ENCODE measurements around the gene PARVB.

PARVB gene

DNA sequence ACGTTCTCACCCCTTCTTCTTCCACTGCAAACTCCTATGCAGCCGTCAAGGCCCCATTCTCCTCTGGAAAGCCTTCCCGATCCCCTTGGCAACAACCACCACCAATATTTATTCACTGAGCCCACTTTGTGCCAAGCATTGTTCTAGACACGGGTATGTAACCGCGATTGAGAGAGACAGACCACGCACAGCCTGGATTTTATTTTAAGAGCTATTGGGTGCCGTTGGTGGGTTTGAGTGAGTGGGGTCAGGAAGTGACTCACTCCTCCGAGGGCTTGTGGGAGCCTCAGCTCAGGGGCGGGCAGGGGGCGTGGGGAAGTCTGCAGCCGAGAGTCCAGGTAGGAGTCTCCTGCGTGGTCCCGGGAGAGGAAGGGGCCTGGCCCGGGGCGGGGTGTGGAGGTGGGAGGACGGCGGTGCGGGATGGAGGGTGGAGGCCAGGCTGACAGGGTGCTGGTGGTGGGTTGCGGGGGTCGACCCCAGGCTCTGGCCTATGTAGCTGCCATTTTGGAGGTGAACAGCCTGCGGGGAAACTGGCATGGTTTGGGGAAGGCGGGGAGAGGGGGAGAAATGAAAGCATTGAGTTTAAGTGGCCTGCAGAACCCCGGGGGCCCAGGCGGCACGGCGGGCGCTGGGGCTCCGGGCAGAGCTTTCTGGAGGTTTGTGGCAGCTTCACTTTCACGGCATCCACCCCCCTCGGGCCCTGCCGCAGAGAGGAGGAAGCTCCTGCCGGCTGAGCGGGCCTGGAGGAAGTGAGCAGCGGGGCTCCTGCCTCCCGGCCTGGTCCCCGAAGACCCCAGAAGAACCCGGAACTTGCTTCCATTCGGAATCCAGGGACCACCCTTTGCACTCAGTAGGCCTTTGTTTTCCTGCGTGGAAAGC, 157.2 kb downstream of the PARVB start:
- Histone ChIP-seq H3K4me3 (ENCODE audit: low read depth, low read length) (no peak overlapping the region), H3K27ac (ENCODE audit: extremely low read depth, low read depth, low read length) (no peak overlapping the region), H3K36me3 (ENCODE audit: control insufficient read depth in 2 of 2, insufficient read depth in 1 of 2, low read length in 2 of 2) (no peaks in the 10 kb centered on the region), H3K4me1 (ENCODE audit: control insufficient read depth, insufficient read depth, low read length) (peaks cover 10% of the 10 kb centered on the region), H3K9me3 (ENCODE audit: control insufficient read depth, insufficient read depth, low read depth, low read length) (no peaks in the 10 kb centered on the region)
- TF ChIP-seq ZNF658 (tag by site-specific recombination; IDR thresholded peaks at IDR 0.05), result no peak
- TF ChIP-seq ZNF701 (tag by site-specific recombination; IDR thresholded peaks at IDR 0.05), result no peak
- TF ChIP-seq, protein P1, sequence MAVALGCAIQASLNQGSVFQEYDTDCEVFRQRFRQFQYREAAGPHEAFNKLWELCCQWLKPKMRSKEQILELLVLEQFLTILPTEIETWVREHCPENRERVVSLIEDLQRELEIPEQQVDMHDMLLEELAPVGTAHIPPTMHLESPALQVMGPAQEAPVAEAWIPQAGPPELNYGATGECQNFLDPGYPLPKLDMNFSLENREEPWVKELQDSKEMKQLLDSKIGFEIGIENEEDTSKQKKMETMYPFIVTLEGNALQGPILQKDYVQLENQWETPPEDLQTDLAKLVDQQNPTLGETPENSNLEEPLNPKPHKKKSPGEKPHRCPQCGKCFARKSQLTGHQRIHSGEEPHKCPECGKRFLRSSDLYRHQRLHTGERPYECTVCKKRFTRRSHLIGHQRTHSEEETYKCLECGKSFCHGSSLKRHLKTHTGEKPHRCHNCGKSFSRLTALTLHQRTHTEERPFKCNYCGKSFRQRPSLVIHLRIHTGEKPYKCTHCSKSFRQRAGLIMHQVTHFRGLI (tag by site-specific recombination; IDR thresholded peaks at IDR 0.05), result no peak
- TF ChIP-seq EGR2 (tag by site-specific recombination; IDR thresholded peaks at IDR 0.05; ENCODE audit: low read depth), result peak; percentile 91
- no peak for TF ChIP-seq ZBTB8A (tag by site-specific recombination; IDR thresholded peaks at IDR 0.05)
- TF ChIP-seq ZFHX2 (tag by site-specific recombination; conservative IDR thresholded peaks at IDR 0.05), result peak; percentile 78
- TF ChIP-seq ZNF791 (tag by site-specific recombination; IDR thresholded peaks at IDR 0.05), result no peak
- TF ChIP-seq ZNF76 (tag by site-specific recombination; IDR thresholded peaks at IDR 0.05; ENCODE audit: borderline replicate concordance, low read depth), result no peak
- no peak for TF ChIP-seq ZNF610 (tag by site-specific recombination; IDR thresholded peaks at IDR 0.05; ENCODE audit: borderline replicate concordance)
- TF ChIP-seq ZFP3 (tag by site-specific recombination; IDR thresholded peaks at IDR 0.05; ENCODE audit: low read depth), result peak; percentile 92
- ChIA-PET CTCF (no interaction called here), POLR2A (no interaction called here)

DNA sequence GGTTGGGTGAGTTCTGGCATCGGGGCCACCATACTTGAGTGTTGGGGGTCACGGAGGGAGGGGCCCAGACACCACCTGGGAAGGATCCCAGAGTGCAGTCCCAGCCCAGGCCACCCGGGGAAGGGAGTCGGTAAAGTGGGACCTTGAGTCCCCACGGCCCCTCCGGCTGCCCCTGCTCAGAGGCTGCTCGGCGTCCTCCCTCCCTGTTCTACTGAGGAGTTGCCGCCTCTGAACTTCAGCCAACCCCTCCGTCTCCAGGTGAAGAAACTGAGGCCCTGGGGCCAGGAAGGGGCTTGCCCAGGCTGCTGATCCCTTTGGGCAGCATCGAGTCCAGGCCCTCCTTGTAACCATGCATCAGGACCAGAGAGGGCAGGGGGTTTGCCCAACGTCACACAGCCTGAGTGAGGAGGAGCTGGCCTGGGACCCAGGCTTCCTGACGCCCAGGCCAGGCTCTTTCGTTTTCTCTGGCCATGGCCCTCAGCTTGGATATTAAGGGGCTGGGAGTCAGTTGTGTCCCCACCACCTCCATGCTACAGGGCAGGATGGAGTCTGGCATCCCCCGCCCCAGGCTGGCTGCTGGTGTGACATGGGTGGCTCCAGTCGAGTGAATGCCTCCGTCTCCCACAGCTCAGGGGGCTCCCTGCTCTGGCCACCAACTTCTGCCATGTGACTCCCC, 157.9 kb downstream of the PARVB start:
- Histone ChIP-seq H3K27ac (ENCODE audit: extremely low read depth, low read depth, low read length) (no peak overlapping the region), H3K9me3 (ENCODE audit: control insufficient read depth, insufficient read depth, low read depth, low read length) (no peaks in the 10 kb centered on the region), H3K4me3 (ENCODE audit: low read depth, low read length) (no peak overlapping the region), H3K4me1 (ENCODE audit: control insufficient read depth, insufficient read depth, low read length) (peaks cover 10% of the 10 kb centered on the region), H3K36me3 (ENCODE audit: control insufficient read depth in 2 of 2, insufficient read depth in 1 of 2, low read length in 2 of 2) (no peaks in the 10 kb centered on the region)
- ChIA-PET CTCF (no interaction called here), POLR2A (no interaction called here)
- TF ChIP-seq ZNF768 (tag by site-specific recombination; IDR thresholded peaks at IDR 0.05), result 0 out of 2 replicates have a peak, but pooled peaks have one; percentile 62
- no peak for TF ChIP-seq ZNF560 (tag by site-specific recombination; IDR thresholded peaks at IDR 0.05; ENCODE audit: borderline replicate concordance)

DNA sequence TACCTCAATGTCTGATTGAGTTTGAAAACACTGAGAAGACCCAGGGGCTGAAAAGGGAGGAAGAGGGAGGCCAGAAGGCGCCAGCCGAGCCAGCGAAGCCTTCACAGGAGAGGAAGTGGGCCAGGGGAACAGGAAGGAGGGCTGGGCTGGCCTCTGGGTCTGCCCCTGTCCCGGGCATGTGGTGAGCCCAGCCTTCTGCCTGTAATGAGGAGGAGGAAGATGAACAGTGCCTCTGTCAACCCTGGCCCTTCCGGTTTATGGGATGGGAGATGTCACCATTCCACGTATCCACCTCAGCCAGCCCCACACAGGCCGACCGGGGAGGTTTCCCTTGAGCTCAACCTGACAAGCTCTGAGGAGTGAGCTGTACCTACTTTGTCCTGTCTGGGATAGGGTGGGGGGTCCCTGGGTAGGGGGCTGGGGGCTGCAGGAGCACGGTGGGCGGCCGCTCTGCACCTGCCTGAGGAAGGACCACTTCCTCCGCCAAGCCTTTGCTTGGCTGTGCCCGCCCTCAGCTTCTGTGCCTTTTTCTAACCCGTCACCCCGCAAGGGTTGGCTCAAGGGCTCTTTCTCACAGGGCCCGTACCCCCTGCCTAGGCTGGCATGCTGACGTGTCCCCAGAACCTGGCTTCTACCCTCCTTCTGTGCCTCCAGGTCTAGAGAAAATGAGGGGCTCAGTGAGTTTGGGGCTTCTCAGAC, 158.6 kb downstream of the PARVB start:
- Histone ChIP-seq H3K27ac (ENCODE audit: extremely low read depth, low read depth, low read length) (no peak overlapping the region), H3K36me3 (ENCODE audit: control insufficient read depth in 2 of 2, insufficient read depth in 1 of 2, low read length in 2 of 2) (no peaks in the 10 kb centered on the region), H3K4me1 (ENCODE audit: control insufficient read depth, insufficient read depth, low read length) (peaks cover 10% of the 10 kb centered on the region), H3K9me3 (ENCODE audit: control insufficient read depth, insufficient read depth, low read depth, low read length) (no peaks in the 10 kb centered on the region), H3K4me3 (ENCODE audit: low read depth, low read length) (no peak overlapping the region)
- TF ChIP-seq ZNF596 (tag by site-specific recombination; IDR thresholded peaks at IDR 0.05), result no peak
- no peak for TF ChIP-seq ZNF239 (tag by site-specific recombination; IDR thresholded peaks at IDR 0.05)
- TF ChIP-seq ZNF843 (tag by site-specific recombination; IDR thresholded peaks at IDR 0.05), result no peak
- TF ChIP-seq, protein P2, sequence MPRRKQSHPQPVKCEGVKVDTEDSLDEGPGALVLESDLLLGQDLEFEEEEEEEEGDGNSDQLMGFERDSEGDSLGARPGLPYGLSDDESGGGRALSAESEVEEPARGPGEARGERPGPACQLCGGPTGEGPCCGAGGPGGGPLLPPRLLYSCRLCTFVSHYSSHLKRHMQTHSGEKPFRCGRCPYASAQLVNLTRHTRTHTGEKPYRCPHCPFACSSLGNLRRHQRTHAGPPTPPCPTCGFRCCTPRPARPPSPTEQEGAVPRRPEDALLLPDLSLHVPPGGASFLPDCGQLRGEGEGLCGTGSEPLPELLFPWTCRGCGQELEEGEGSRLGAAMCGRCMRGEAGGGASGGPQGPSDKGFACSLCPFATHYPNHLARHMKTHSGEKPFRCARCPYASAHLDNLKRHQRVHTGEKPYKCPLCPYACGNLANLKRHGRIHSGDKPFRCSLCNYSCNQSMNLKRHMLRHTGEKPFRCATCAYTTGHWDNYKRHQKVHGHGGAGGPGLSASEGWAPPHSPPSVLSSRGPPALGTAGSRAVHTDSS (tag by site-specific recombination; IDR thresholded peaks at IDR 0.05), result no peak
- TF ChIP-seq TCF7L2 (IDR thresholded peaks at IDR 0.05; ENCODE audit: borderline replicate concordance, low read depth, low read length), result no peak
- TF ChIP-seq ZFP69B (tag by site-specific recombination; IDR thresholded peaks at IDR 0.05), result no peak
- TF ChIP-seq ZNF121 (tag by site-specific recombination; IDR thresholded peaks at IDR 0.05), result no peak
- no peak for TF ChIP-seq GFI1B (tag by site-specific recombination; IDR thresholded peaks at IDR 0.05)
- TF ChIP-seq, protein P3, sequence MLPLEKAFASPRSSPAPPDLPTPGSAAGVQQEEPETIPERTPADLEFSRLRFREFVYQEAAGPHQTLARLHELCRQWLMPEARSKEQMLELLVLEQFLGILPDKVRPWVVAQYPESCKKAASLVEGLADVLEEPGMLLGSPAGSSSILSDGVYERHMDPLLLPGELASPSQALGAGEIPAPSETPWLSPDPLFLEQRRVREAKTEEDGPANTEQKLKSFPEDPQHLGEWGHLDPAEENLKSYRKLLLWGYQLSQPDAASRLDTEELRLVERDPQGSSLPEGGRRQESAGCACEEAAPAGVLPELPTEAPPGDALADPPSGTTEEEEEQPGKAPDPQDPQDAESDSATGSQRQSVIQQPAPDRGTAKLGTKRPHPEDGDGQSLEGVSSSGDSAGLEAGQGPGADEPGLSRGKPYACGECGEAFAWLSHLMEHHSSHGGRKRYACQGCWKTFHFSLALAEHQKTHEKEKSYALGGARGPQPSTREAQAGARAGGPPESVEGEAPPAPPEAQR (tag by site-specific recombination; IDR thresholded peaks at IDR 0.05), result no peak
- TF ChIP-seq, protein P4, sequence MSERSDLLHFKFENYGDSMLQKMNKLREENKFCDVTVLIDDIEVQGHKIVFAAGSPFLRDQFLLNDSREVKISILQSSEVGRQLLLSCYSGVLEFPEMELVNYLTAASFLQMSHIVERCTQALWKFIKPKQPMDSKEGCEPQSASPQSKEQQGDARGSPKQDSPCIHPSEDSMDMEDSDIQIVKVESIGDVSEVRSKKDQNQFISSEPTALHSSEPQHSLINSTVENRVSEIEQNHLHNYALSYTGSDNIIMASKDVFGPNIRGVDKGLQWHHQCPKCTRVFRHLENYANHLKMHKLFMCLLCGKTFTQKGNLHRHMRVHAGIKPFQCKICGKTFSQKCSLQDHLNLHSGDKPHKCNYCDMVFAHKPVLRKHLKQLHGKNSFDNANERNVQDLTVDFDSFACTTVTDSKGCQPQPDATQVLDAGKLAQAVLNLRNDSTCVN (tag by site-specific recombination; optimal IDR thresholded peaks at IDR 0.05), result no peak
- ChIA-PET POLR2A (no interaction called here), CTCF (interaction anchor here (0.8 kb wide), 1 partner anchor 189 kb away, joined by 3 read pairs; no protein-coding TSS in a partner anchor)

Measured in HEK293 (cell line).